IMR-90 (cell line): ENCODE results near the gene CKS1B. TPM values are rescaled to one million over a fixed set of nuclear protein-coding genes. Genes with fewer than 3 reads are reported as not detected.

Source experiments
- ATAC-seq: fragments of 200-7000 bp; cut with Tn5 transposase; 2 replicates; pipeline ENCODE4 v1.9.1; 2020; ENCODE audit warnings: low read depth, mild to moderate bottlenecking, moderate library complexity
- BruUV-seq: library from RNA; stranded (reverse); fragments of 400-500 nt; replicated peaks from 2 replicates; lab custom pipeline; 2021; lab: Mats Ljungman, UMichigan
- CTCF ChIA-PET: fragments of 300-600 bp; formaldehyde crosslinking; extraction: SDS; loops from one replicate; lab custom pipeline; 2021; ENCODE audit warnings: antibody characterized with exemption; lab: Yijun Ruan, JAX
- POLR2A ChIA-PET: fragments of 300-600 bp; sonication (Branson Sonifier 250); formaldehyde crosslinking; loops from one replicate; lab custom pipeline; 2022; ENCODE audit warnings: antibody characterized with exemption; ENCODE audit not compliant: unreplicated experiment; lab: Charles Lee
- DNase-seq: peaks from one replicate; pipeline ENCODE4 v3.0.0; 2013
- H2AFZ ChIP-seq: replicated peaks from 2 replicates; pipeline ENCODE3; 2013; ENCODE audit warnings: low read length, mild to moderate bottlenecking; ENCODE audit not compliant: poor library complexity
- H2AK5ac ChIP-seq: 2 replicates; pipeline ENCODE4 v1.6.1; 2013; ENCODE audit warnings: low read depth, low read length, inconsistent platforms
- H2AK9ac ChIP-seq: replicated peaks from 2 replicates; pipeline ENCODE3; 2013; ENCODE audit warnings: mild to moderate bottlenecking, low read depth, low read length, moderate library complexity; ENCODE audit not compliant: poor library complexity
- H2BK120ac ChIP-seq: 2 replicates; pipeline ENCODE4 v1.6.1; 2013; ENCODE audit warnings: low read depth, low read length, inconsistent platforms
- H2BK15ac ChIP-seq: 3 replicates; pipeline ENCODE4 v1.6.1; 2013; ENCODE audit warnings: low read depth, low read length, inconsistent platforms
- H2BK20ac ChIP-seq: 2 replicates; pipeline ENCODE4 v1.6.1; 2013; ENCODE audit warnings: low read depth, mild to moderate bottlenecking, inconsistent platforms, low read length, moderate library complexity
- H2BK5ac ChIP-seq: 2 replicates; pipeline ENCODE4 v1.6.1; 2013; ENCODE audit warnings: mild to moderate bottlenecking, low read depth, low read length, inconsistent platforms; ENCODE audit not compliant: poor library complexity, severe bottlenecking
- H3K14ac ChIP-seq: replicated peaks from 2 replicates; pipeline ENCODE4 v1.6.1; 2013; ENCODE audit warnings: low read depth, low read length, inconsistent platforms
- H3K18ac ChIP-seq: 2 replicates; pipeline ENCODE4 v1.6.1; 2013; ENCODE audit warnings: low read depth, low read length, control low read depth
- H3K23ac ChIP-seq: 2 replicates; pipeline ENCODE4 v1.6.1; 2013; ENCODE audit warnings: low read depth, low read length, inconsistent platforms
- H3K27ac ChIP-seq: 2 replicates; pipeline ENCODE4 v1.5.1; 2013; ENCODE audit warnings: mild to moderate bottlenecking, control low read depth, low read length; ENCODE audit not compliant: insufficient read depth
- H3K27me3 ChIP-seq: 2 replicates; pipeline ENCODE4 v1.6.1; 2013; ENCODE audit warnings: low read length; ENCODE audit not compliant: control insufficient read depth, insufficient read depth
- H3K36me3 ChIP-seq: 2 replicates; pipeline ENCODE4 v1.6.1; 2013; ENCODE audit warnings: low read length, mixed read lengths; ENCODE audit not compliant: control insufficient read depth, insufficient read depth
- H3K4ac ChIP-seq: 2 replicates; pipeline ENCODE4 v1.6.1; 2013; ENCODE audit warnings: low read depth, low read length, inconsistent platforms
- H3K4me1 ChIP-seq: 2 replicates; pipeline ENCODE4 v1.6.1; 2013; ENCODE audit warnings: low read length, mixed read lengths; ENCODE audit not compliant: control insufficient read depth, insufficient read depth
- H3K4me2 ChIP-seq: 2 replicates; pipeline ENCODE4 v1.6.1; 2013; ENCODE audit warnings: low read depth, mild to moderate bottlenecking, control low read depth, low read length, moderate library complexity
- H3K4me3 ChIP-seq: 2 replicates; pipeline ENCODE4 v1.5.1; 2013; ENCODE audit warnings: low read depth, mild to moderate bottlenecking, control low read depth, low read length, moderate library complexity; ENCODE audit not compliant: insufficient read depth
- H3K56ac ChIP-seq: 2 replicates; pipeline ENCODE4 v1.6.1; 2013; ENCODE audit warnings: low read length, inconsistent platforms; ENCODE audit not compliant: insufficient read depth; ENCODE audit errors: extremely low read depth
- H3K79me1 ChIP-seq, 2 experiments: 2 replicates each; pipeline ENCODE4 v1.6.1; 2013; ENCODE audit warnings: low read length in 2 of 2, inconsistent platforms in 1 of 2, low read depth in 1 of 2
- H3K9ac ChIP-seq: 2 replicates; pipeline ENCODE4 v1.6.1; 2013; ENCODE audit warnings: low read depth, low read length, control low read depth
- H3K9me1 ChIP-seq: 2 replicates; pipeline ENCODE4 v1.6.1; 2013; ENCODE audit warnings: low read length, inconsistent platforms; ENCODE audit not compliant: insufficient read depth
- H3K9me3 ChIP-seq: 2 replicates; pipeline ENCODE4 v1.6.1; 2013; ENCODE audit warnings: low read length; ENCODE audit not compliant: control insufficient read depth, insufficient read depth
- H4K20me1 ChIP-seq: 2 replicates; pipeline ENCODE4 v1.6.1; 2013; ENCODE audit warnings: low read length, inconsistent platforms; ENCODE audit not compliant: insufficient read depth
- H4K5ac ChIP-seq: 2 replicates; pipeline ENCODE4 v1.6.1; 2013; ENCODE audit warnings: mild to moderate bottlenecking, low read depth, low read length, control low read depth
- H4K8ac ChIP-seq, 2 experiments: 2 replicates each; pipeline ENCODE4 v1.6.1; 2013; ENCODE audit warnings: low read depth in 2 of 2, low read length in 2 of 2, control low read depth in 1 of 2, inconsistent platforms in 1 of 2
- H4K91ac ChIP-seq: 2 replicates; pipeline ENCODE4 v1.6.1; 2013; ENCODE audit warnings: low read depth, low read length, inconsistent platforms; ENCODE audit not compliant: insufficient read depth
- MAFK ChIP-seq: IDR thresholded peaks from 2 replicates; pipeline ENCODE4 v1.6.1; 2012; ENCODE audit warnings: low read depth, low read length, improper control_type of control experiment
- MAZ ChIP-seq: IDR thresholded peaks from 2 replicates; pipeline ENCODE4 v1.6.1; 2012; ENCODE audit warnings: low read depth, mild to moderate bottlenecking, low read length, improper control_type of control experiment, moderate library complexity, borderline replicate concordance
- SMC3 ChIP-seq: fragments of 150-350 bp; IDR thresholded peaks from 2 replicates; pipeline ENCODE4 v1.6.1; 2016; ENCODE audit warnings: low read depth, mild to moderate bottlenecking, antibody characterized with exemption, low read length, moderate library complexity
- WGBS, 2 experiments: methylation state at CpG; one replicate each; pipeline versions ENCODE4 v1.1.5 to v1.1.7; 2013; ENCODE audit warnings: missing lambda C conversion rate in 2 of 2; ENCODE audit not compliant: insufficient read length in 1 of 2; ENCODE audit errors: extremely low coverage in 2 of 2; 5-methylcytosine and 5-hydroxymethylcytosine counted together
- dilution Hi-C: fragments of 300-500 bp; cut with HindIII; formaldehyde crosslinking; loops from one replicate; pipeline ENCODE4 v1.14.3; 2018; ENCODE audit warnings: low sequenced_read_pairs; ENCODE audit not compliant: unreplicated experiment
- in situ Hi-C: fragments of 300-500 bp; cut with MboI; formaldehyde crosslinking; loops from 3 replicates; pipeline ENCODE4 v1.14.3; 2019; ENCODE audit warnings: low sequenced_read_pairs, inconsistent platforms, mixed read lengths
- intact Hi-C: fragments of 100-400 bp; cut with micrococcal nuclease; formaldehyde crosslinking; loops from 2 replicates; pipeline ENCODE4 v1.10.0; 2022
- polyA plus RNA-seq, 3 experiments: library from polyadenylated mRNA; depleted of rRNA; stranded (reverse); fragments of >200 nt; gene quantifications; 2 replicates each; pipeline ENCODE4 v1.2.3, GENCODE V29; 2012; ENCODE audit warnings: low replicate concordance in 1 of 3
- total RNA-seq: library from RNA; depleted of rRNA; stranded (reverse); fragments of >200 nt; gene quantifications from 2 replicates; pipeline ENCODE4 v1.2.3, GENCODE V29; 2012
- TF ChIP-seq, protein P1 (sequence below): fragments of 150-350 bp; IDR thresholded peaks from 2 replicates; pipeline ENCODE4 v1.6.1; 2016; ENCODE audit warnings: low read depth, mild to moderate bottlenecking, low read length, moderate library complexity, borderline replicate concordance

The CKS1B gene
- total and polyA plus RNA-seq, 2 of the 4 experiments (the other 2 are of a cell fraction), result 140 to 195 TPM

DNA sequence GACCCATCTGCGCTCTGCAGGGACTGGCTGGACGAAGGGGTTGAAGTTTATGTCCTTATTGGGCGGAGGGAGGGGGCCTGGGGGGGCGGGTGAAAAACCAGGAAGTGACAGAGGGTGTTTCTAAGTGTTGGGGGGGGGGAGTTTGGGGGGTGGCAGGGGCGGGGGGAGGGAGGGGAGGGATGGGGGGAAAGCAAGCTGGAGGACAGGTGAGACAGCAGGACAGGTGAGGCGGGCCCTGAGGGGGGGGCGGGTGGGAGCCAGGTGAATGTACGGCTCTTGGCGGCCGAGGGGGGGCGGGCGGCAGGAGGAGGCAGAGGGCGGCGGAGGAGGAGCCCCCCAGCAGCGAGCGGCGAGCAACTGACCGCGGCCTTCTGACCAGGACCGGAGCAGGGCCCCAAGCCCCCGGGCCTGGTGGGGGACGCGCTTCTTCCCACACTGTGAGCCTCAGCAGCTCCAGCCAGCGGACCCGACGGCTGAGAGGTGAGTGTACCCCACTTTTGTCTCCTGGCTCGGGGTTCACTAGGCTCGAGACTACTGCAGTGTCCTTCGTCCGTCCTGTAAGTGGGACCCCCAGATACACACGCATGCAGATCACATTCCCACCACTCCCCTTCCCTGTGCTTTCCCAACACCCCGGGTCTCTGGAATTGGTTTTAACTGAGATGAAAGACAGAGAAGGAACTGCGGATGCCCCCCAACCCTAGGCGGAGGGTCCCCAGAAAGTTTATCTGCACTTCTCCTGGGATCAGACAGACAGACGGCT lies 28.2 kb downstream of the CKS1B start, which contains the start of gene ZBTB7B (continued):
- TF ChIP-seq MAFK, result no peak
- TF ChIP-seq SMC3, result no peak

DNA sequence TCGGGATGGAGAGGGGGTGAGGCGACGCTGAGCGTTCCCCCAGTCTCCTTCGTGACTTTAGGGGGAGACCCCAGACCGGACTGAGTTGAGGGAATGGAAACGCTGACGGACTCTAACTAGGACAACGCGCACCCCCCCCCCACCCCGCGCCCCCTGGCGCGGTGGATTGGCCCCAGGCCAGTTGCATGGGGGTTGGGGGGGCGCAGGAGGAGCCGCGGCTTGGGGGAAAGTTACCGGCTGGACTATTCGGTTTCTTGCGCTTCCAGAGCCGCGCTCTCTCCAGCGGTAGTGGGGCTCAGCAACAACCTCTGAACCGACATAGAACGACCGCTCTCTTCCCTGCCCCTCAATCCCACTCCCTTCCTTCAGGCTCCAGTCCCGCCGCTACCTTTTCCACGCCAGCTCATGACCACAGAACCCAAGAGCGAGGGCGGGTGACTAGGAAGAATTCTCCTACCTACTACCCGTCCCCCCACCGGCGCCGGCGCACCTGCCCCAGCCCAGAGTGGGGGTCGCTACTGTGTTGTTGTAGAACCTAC lies 28.8 kb downstream of the CKS1B start:
- peak; percentile 54; the same call in 1 of the 2 replicates for TF ChIP-seq MAZ
- TF ChIP-seq, protein P1, sequence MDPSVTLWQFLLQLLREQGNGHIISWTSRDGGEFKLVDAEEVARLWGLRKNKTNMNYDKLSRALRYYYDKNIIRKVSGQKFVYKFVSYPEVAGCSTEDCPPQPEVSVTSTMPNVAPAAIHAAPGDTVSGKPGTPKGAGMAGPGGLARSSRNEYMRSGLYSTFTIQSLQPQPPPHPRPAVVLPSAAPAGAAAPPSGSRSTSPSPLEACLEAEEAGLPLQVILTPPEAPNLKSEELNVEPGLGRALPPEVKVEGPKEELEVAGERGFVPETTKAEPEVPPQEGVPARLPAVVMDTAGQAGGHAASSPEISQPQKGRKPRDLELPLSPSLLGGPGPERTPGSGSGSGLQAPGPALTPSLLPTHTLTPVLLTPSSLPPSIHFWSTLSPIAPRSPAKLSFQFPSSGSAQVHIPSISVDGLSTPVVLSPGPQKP, result no peak
- WGBS, 2 experiments, result no CpG with 5 or more reads among the region's 37 CpGs
- POLR2A ChIA-PET, result no interaction called here

More for the DNA sequence above, 28.8 kb downstream of the CKS1B start:
- Histone ChIP-seq H3K18ac (peak overlapping the region; percentile 88), H3K36me3 (no peaks in the 10 kb centered on the region; the same call in none of the 2 replicates), H3K4ac (peak overlapping the region; percentile 99), H3K79me1 (peaks cover 14 to 67% of the 10 kb centered on the region in 2 experiments), H4K8ac (peak overlapping the region; percentile 92 to 98; a peak in 3 of 4 replicates), H2BK5ac (peak overlapping the region; percentile 91), H3K27me3 (no peaks in the 10 kb centered on the region), H3K9me1 (peaks cover 12% of the 10 kb centered on the region), H3K4me2 (peak overlapping the region; percentile 97), H3K4me1 (peaks cover 21% of the 10 kb centered on the region), H2AFZ (peak overlapping the region; percentile 93), H4K5ac (peak overlapping the region; percentile 92), H3K23ac (peak overlapping the region; percentile 99), H2BK120ac (peak overlapping the region; percentile 70), H4K91ac (peak overlapping the region; percentile 98), H2BK15ac (peak overlapping the region; percentile 89; the same call in 2 of the 3 replicates), H3K4me3 (peak overlapping the region; percentile 98), H3K14ac (peak overlapping the region; percentile 100), H3K9me3 (no peaks in the 10 kb centered on the region), H3K56ac (peak overlapping the region; percentile 93), H3K9ac (peak overlapping the region; percentile 95), H2BK20ac (peak overlapping the region; percentile 65; the same call in 1 of the 2 replicates), H4K20me1 (no peaks in the 10 kb centered on the region), H3K27ac (peak overlapping the region; percentile 96), H2AK9ac (peak overlapping the region; percentile 98), H2AK5ac (peak overlapping the region; percentile 99)
- intact Hi-C loops, result loop anchor here (5.0 kb wide), 1 partner anchor 49 kb away; the partner anchor contains the start of gene ADAM15
- DNase-seq (no peak), ATAC-seq (no peak)
- dilution Hi-C loops, result no loop called here
- in situ Hi-C loops, result no loop called here
- CTCF ChIA-PET, result interaction anchor here (0.6 to 1.6 kb wide), 2 partner anchors 14 to 16 kb away, joined by 3 to 7 read pairs; no protein-coding TSS in a partner anchor
- BruUV-seq, result no TSS peak
